HG03097 (cell line): ENCODE data around the gene SIX2.

ENCODE experiments used
- ATAC-seq: cut with Tn5 transposase; IDR thresholded peaks from one replicate; pipeline ENCODE4 v1.9.1; 2021; ENCODE audit not compliant: unreplicated experiment, low FRiP score

The SIX2 gene

GRCh38 chr2:44970846-44971450 lies 38.3 kb downstream of the SIX2 start:
- ATAC-seq: no peak

- ATAC-seq: no peak
Observed at GRCh38 chr2:44969936-44970335, 39.3 kb downstream of the SIX2 start.

- ATAC-seq: no peak
Observed at GRCh38 chr2:44967727-44968432, 41.4 kb downstream of the SIX2 start.

- no peak for ATAC-seq
Observed at GRCh38 chr2:44967056-44967455, 42.2 kb downstream of the SIX2 start.

GRCh38 chr2:44965684-44966083 lies 43.6 kb downstream of the SIX2 start:
- no peak for ATAC-seq

GRCh38 chr2:44964752-44965236 lies 44.5 kb downstream of the SIX2 start:
- no peak for ATAC-seq

GRCh38 chr2:44962176-44962695 lies 47.0 kb downstream of the SIX2 start:
- ATAC-seq: no peak

- no peak for ATAC-seq
Observed at GRCh38 chr2:44960871-44961270, 48.4 kb downstream of the SIX2 start.

- no peak for ATAC-seq
Observed at GRCh38 chr2:44959855-44960254, 49.4 kb downstream of the SIX2 start.

- no peak for ATAC-seq
Observed at GRCh38 chr2:44957656-44958327, 51.5 kb downstream of the SIX2 start.

- no peak for ATAC-seq
Observed at GRCh38 chr2:44956843-44957242, 52.4 kb downstream of the SIX2 start.

GRCh38 chr2:44955593-44956392 lies 53.5 kb downstream of the SIX2 start:
- ATAC-seq: no peak
